Right renal cortex interstitium (tissue), 3 donors: ENCODE measurements around the gene SPATA19. TPM values are rescaled to one million over a fixed set of nuclear protein-coding genes. Genes with fewer than 3 reads are reported as not detected.

Experiments used
- DNase-seq, 3 donors: peaks; one replicate each; pipeline ENCODE4 v3.0.0-alpha.2; 2013; ENCODE audit warnings: low read depth in 3 of 3, low spot score in 2 of 3
- polyA plus RNA-seq, 3 donors: library from polyadenylated mRNA; unstranded; fragments of 120-200 nt; gene quantifications; one replicate each; pipeline ENCODE4 v1.2.1, GENCODE V29; 2013; ENCODE audit not compliant: insufficient read length in 3 of 3

The SPATA19 gene
- polyA plus RNA-seq, 3 donors, result not detected

DNA sequence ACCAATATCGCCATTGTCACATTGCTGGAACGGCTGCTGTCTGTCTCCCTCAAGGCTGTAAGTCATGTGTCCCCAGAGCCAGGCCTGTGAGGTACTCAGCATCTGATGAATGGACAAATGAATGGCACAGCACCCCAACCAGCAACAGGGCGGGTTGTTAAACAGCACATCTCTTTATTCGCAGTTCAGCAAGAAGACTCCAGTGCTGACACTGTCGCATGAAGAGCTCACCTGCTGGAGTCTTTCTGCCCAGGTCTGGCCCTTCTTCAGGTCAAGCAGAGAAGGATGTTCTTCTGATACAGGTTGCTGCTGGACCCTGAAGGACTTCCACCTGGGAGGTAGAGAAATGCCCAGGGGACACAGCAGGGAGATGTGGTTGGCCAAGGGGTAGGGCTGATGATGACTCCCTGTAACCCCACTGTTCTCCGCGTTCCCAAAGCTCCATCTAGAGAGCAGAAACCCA is 4.8 kb downstream of the SPATA19 start:
- DNase-seq, result no peak

DNA sequence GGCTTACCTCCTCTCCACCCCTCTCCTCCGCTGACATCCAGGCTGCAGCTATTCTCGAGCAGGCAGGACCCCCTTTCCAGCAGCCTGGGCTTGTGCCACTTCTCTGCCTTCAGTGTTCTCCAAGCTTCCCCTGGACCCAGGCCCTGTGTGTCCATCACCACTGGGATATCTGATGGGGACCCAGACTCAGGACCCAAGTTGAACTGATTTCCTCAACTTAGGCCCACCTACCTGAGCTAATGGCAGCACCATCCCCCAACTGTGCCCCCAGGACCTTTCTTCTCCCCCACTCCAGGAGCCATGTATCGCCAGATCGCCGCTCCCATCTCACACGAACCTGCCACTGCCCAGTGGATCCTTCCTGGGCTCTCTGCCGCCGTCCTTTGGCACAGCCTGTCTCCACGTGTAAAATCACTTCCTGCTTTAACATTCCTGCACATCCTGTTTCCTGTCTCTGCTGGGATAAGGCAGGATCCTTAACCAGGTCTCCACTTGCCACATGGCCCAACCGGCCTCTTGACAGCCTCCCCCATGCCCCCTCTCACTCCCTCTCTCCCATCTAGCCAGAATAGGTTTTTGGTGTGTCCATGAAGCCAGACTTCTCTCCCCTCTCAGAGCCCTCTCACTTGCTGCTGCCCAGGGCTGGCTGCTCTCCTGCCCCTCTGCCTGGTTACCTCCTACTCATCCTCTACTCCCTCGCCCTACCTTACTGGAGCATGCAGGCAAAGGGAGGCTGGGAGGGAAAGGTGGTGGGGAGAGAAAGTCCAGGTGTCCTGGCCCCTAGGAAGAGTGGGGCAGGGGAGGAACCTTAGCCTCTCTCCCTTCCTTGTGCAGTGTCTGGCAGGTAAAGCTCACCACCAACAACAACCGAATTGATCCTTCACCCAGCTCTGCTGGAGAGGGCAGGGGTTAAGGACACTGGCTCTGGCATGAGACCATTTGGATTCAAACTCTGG is 9.4 kb downstream of the SPATA19 start:
- DNase-seq, result no peak

DNA sequence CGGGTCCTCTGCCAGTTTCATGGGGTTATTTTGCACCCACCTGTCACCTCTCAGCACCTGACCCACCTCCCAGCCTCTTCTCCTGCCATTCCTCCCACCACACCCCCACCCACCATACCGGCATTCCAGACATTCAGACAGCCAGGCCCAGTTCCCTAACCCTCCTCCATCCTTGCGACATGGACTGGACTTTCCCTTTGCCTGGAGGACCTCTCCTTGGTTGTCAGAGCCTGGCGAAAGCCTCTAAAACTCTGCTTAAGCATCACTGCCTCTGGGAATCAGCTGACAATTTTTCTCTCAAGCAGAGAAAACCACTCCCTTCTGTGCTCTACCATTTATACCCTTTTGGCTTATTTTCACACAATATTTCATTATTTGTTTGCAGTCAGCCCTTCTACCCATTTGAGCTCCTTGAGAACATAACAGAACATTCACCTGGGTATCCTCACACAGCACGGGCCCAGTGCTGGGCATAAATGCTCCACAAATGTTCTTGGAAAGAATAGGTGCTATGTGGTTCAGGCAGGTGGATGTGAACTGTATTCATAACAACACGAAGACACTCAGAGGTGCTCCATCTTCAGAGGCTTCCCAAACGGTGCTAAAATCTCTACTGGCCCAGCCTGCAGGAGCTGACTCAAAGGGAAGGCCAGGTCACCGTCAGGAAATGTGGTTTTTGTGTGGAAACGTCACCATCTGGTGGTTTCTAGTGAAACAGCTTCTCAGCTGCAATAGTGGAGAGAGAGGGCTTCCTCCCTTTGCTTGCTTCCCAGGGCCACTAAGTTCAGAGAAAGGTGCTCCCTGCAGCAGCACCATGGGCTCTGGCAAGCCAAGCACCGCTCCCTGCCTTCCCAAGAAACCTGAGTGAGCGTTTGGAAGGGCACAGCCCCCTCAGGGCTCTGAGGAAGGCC is 10.4 kb downstream of the SPATA19 start:
- no peak for DNase-seq

DNA sequence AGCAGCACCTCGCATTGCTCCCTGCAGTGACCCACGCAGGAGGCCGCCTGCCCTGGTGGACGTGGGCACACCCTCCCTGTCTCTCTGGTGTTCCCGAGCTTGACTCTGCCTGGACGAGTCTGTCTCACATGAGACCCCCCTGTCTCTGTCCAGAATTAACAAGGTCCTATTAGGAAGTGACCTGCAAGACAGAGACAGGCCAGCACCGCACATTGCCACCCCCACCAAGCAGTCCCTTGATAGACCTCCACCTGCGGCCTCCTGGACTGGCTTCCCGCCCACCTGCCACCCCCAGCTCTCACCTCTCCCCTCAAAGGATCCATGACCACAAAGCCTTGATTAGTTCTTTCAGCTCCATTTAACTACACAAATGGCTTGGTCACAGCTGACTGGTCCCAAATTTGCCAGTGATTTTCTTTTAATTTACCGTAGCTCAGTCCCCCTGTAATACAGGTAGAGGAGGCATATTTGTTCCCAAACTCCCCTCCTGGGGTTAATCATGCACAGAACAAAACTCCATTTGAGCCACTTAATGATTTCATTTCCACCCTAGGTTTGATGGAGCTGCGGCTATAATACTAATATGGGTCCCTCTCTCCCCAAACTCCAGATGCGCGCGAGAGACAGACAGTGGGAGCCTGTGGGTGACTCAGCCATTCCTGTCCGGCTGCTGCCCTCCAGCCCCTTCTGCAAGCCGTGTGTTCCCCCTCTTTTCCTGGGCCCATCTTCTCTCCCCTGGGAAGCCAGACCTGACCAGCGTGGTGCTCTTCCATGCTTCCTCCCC is 11.2 kb downstream of the SPATA19 start:
- DNase-seq, result no peak

DNA sequence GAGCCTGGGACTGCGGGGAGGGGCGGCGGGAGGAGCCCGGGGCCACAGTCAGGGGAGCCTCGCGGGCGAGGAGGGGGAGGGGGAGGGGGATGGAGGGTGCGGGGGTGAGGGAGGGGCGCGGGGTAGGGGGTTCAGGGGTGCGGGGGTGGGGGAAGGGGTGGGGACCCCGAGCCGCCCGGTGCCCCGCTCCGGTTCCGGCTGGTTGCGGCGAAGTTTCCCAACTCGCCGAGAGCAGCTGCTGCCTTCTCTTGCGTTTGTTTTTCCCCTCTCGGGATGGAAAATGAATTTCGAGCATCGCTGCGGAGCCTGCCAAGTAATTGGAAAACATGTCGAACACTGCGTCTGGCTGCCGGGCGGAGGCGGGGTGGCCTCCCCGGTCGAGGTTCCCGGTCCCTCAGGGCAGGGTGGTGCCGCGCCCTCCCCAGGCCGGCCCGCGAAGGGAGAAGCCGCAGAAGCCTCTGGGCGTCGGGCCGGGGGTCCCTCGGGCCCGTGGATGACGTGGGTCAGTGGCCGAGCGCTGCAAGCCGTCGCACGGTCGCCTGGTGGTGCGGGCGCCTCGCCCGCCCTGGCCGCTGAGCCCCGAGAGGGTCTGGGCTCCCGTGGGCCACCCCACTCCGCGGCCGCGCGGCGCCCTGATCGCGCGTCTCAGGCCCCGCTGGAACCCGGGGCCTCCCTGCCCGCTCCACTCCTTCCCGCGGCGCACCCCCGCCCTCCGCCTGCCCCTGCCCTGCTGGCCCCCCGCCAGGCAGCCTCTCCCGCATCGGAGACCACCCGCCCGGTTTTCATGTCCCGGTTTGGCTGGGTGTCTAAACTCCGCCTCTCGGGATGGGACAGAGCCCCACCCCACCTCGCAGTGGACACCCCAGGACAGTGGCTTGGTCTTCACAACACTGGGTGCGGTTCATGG is 12.1 kb downstream of the SPATA19 start:
- DNase-seq, result no peak

DNA sequence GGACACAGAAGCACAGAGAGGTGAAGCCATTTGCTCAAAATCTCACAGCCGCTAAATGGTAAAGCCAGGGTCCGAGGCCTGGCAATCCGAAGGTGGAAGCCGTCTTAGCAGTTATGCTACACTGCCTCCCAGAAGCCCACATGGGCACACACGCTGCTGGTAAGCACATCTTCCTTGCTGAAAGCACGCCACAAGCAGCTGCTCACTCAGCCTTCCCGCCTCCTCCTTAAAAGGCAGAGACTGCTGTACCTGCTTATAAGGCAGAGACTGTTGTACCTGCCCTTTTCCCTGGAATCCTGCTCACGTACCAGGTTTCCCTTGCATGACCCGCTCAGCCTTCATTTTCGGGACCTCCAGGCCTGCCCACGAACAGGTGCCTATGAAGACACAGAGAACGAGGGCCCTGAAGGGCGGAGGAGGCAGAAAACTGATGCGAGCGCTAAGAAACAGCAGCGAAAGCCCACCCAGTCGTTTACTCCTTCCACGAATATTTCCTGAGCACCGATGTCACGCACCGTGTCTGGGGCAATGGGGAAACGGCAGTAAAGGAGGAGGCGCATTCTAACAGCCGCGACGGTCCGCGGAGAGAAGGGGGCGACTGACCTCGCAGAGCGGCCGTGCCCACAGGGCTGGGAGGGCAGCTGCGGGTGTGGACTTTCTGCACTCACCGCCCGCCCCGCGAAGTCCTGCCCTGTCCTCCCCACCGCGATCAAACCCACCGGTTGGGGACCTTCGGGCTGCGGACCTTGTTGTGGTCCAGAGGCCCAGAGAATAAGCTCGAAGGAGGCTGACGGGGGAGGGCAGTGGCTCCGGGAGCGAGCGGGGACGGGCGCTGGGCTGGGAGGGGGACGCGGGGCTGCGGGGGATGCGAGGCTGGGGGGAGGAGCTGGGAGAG is 13.0 kb downstream of the SPATA19 start:
- no peak for DNase-seq

DNA sequence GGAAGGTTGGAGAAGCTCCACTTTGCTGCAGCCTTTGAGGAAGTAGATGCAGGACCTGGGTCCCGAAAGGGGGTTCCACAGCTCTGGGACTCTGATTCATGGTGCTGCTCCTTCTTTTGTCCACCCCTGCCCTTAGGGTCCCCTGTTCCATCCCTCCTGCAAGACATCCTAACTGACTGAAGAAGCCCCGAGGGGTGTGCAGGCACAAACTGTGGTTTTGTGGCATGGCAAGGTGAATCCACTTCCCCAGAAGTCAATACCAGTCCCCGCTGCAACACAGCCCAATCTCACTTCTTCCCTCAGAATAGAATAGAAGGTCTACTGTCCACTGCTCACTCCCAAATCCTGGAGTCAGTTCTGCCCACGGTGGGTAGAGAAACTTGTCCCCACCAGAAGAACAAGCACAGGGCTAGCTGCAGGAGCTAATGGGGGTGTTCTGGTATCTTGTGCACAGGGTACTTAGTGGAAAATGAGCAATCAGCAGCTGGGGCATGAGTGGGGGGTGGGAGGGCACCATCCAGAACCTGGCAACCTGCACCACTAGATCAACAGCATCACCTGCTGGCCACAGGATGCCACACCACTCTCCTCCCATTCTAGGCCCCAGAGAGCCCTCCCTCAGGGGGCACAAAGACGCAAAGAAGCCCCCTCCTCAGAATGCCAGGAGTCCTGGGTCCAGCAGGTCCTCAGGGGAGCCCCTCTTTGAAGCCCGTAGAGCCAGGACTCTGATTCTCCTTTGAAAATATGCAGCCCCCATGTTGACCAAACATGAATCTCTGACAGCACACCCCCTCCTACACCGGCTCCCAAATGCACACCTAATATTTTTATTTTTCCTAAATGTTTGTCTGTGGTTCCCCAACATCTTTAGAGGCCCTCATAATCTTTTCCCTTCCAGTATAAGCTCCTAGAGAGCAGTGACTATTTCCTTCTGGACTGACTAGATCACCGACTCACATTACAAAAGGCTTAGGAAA is 14.1 kb downstream of the SPATA19 start:
- no peak for DNase-seq

DNA sequence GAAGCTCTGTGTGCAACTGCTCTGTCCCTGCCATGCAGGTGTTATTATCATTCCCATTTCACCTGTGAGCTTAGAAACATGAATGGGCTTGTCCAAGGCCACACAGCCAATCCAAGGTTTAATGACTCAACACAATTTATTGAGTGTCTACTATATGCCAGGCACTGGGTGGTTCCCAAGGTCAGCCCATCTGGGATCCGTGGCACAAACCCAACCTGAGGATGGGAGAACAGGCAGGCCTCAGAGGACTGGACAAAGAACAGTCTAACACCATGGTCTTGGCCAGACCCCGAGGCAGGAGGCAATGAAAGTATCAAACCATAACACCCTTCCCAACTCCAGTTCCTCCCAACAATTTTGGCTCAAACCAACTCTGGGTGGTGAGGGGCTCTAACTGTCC is 15.7 kb downstream of the SPATA19 start:
- no peak for DNase-seq

DNA sequence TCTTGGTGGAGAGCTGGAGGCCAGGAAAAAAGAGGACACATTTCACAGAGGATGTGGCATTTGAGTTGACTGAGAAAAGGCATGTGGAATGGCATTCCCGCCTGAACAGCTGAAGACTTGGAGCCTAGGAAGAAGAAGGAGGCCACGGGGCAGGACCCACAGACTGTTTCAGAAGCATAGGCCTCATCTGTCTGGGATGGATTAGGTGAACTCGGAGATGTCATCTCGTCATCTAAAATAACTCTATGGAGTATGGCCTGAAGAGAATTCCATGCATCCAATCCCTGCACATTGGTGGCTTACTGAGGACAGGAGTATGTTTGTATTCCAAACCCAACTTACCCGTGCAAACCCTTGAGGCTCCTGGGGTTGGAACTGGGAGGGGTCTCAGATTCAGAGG is 16.4 kb downstream of the SPATA19 start:
- DNase-seq, result no peak

DNA sequence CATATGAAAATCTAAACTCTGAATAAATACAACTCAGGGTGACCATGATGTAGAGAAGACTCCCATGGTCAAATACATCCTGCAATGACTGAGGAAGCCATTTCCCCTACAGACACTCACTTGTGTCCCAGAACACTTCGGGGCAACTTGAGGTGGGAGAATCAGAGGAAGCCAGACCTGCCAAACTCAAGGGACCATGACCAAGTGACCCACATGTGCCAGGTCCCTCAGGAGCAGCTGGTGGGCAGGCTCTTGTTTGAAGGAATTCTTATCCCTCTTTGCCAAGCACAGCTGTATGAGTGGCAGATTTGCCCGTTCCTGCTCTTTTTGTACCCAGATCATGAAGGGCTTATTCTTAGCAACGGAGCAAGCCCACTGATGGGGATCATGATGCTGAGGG is 17.8 kb downstream of the SPATA19 start:
- DNase-seq, result no peak

DNA sequence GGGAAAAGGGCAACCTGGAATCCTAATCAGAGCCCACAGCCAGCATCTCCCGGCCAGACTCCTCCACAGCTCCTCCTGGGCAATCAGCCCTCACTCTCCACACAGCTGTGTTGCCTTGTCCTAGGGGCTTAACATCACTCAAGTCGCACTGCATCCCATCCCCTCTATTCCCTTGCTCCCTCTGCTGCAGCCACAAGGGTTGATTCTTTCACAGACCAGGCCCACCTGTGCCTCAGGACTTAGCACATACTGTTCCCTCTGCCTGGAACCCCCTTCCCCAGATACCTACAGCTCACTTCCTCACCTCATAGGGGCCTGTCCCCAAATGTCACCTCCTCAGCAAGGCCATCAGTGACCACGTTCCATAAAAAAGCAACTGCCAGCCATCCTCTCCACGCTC is 18.4 kb downstream of the SPATA19 start:
- DNase-seq, result no peak

DNA sequence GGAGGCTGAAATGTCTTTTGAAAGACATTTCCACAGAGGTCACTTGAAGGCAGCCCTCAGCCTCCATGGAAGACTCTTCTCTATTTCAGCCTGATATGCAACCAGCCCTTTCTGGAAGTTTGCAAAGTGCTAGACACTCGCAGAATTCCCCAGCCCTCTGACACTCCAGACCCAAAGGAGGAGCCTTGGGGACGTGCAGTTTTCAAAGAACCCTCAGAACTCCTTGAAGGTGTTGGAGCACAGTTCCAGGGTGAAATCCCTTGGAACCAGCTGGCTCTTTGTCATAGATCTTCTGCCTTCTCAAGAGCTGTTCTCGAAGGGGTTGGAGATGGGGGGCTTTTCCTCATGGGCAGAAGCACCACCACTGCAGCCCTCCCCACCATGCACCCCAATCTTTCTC is 19.6 kb downstream of the SPATA19 start:
- DNase-seq, result no peak

DNA sequence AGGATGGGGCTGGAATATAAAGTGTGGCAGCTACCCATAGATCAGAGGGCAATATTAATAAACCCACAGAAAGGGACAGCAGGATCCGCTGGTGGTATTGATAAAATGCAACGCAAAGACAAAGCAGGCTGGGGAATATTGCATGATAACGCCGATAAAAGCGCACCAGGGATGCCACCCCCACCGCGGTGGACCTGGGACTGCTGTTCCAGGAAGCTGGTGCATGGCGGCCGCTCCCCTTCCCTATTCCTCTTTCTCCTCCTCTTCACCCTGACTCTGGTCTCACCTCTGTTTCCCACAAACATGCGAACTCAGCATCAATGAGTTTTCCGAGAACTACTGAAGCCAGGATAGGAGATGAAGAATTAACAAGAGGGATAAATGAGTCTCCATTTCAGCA is 20.2 kb downstream of the SPATA19 start:
- no peak for DNase-seq

DNA sequence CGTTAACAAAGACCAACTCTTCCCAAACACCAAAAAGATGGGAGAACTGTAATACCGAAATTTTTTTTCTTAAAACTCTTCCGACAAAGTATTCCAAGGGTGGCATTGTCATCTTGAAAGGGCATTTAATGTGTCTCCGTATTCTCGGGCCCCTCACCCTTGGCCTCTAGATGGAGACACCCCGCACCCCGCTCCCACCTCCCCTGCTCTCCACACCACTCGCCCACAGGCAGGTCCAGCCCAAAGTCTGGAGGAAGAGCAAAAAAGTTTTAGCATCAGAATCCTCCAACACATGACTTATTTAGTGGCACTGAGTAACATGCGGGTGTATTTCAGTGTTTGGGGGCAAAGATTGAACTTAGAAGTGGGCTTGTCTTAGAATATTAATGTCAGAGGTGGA is 20.7 kb downstream of the SPATA19 start:
- no peak for DNase-seq

DNA sequence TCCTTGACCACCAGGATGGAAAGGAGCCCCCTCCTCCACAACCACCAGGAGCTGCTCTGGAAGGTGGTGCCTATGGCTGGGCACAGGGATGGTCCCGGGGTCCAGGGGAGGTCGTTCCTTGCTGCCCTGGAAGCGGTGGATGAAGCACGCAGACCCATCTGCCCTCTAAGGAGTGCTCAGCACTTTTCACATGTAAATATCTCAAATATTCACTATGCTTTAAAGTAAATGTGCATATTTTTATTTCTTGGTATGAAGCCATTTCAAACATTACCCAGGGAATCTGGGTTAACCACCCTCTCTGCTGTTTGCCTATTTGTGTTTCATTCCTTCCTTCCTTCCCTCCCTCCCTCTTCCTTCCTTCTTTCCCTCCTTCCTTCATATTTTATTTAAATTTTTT is 21.7 kb downstream of the SPATA19 start:
- no peak for DNase-seq

DNA sequence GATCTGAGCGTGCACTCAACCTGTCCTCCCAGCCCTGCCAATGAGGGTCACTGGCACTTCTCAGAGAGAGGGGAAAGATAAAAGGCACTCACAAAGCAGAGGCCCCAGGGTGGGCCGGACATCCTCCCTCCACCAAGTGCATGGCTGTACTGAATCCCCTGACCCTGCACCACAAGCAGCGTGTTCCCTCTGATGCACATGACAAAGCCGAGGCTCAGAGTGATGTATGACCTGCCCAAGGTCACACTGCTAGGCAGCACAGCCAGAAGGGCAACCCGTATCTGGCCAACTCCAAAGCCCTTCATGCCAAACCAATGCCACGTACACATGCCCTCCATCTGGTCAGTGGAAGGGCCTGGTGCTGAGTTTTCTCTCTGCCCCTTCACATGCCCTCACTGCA is 22.1 kb downstream of the SPATA19 start:
- no peak for DNase-seq

DNA sequence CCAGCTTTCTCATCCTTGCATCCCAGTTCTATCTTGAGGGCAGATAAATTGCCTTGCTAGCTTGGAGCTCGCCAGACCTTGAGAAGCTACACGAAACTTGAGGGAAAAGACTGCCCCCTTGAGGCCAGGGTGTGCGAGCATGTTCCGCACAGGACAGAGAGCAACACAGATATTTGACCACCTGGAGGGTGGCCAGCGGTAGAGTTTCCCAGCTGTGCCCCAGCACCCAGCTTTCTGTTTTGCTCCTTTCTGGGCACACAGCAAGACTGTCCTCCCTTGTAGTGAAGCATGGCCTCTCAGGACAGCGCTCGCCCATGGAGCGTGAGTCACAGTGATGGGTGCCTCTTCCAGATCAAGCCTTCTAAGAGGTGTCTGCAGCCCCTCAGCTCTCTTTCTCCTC is 23.5 kb downstream of the SPATA19 start:
- DNase-seq, result peak in 2 of 3 donors; percentile 61 to 69
